ENCODE results near the gene TOX2.
A peak's percentile ranks its signal among the peaks of the same experiment; 100 is the strongest.

The TOX2 gene

GRCh38 chr20:43959079-43959919 is 44.6 kb downstream of the TOX2 start:
- peak; percentile 43 for DNase-seq (ENCODE audit: low spot score)

GRCh38 chr20:43959920-43960227 is 45.2 kb downstream of the TOX2 start:
- no peak for DNase-seq (ENCODE audit: low spot score)

GRCh38 chr20:43960231-43960630 is 45.6 kb downstream of the TOX2 start:
- no peak for DNase-seq (ENCODE audit: low spot score)

- no peak for DNase-seq (ENCODE audit: low spot score)
Measured at GRCh38 chr20:43961116-43961515, 46.5 kb downstream of the TOX2 start.

- no peak for DNase-seq (ENCODE audit: low spot score)
Measured at GRCh38 chr20:43961541-43962471, 47.2 kb downstream of the TOX2 start.

- DNase-seq (ENCODE audit: low spot score), result no peak
Measured at GRCh38 chr20:43962530-43962929, 47.9 kb downstream of the TOX2 start.

GRCh38 chr20:43963233-43963632 is 48.6 kb downstream of the TOX2 start:
- no peak for DNase-seq (ENCODE audit: low spot score)

GRCh38 chr20:43963872-43964791 is 49.5 kb downstream of the TOX2 start:
- peak; percentile 75 for DNase-seq (ENCODE audit: low spot score)

GRCh38 chr20:43968341-43969000 is 53.8 kb downstream of the TOX2 start:
- no peak for DNase-seq (ENCODE audit: low spot score)

- DNase-seq (ENCODE audit: low spot score), result no peak
Measured at GRCh38 chr20:43969028-43969447, 54.4 kb downstream of the TOX2 start.

- no peak for DNase-seq (ENCODE audit: low spot score)
Measured at GRCh38 chr20:43969501-43970182, 55.0 kb downstream of the TOX2 start.

- DNase-seq (ENCODE audit: low spot score), result no peak
Measured at GRCh38 chr20:43971267-43971666, 56.6 kb downstream of the TOX2 start.

GRCh38 chr20:43972051-43972450 is 57.4 kb downstream of the TOX2 start:
- no peak for DNase-seq (ENCODE audit: low spot score)

GRCh38 chr20:43972692-43973091 is 58.0 kb downstream of the TOX2 start:
- DNase-seq (ENCODE audit: low spot score), result no peak

GRCh38 chr20:43973231-43973630 is 58.6 kb downstream of the TOX2 start:
- no peak for DNase-seq (ENCODE audit: low spot score)

GRCh38 chr20:43973671-43974450 is 59.2 kb downstream of the TOX2 start:
- no peak for DNase-seq (ENCODE audit: low spot score)

GRCh38 chr20:43974695-43975094 is 60.0 kb downstream of the TOX2 start:
- DNase-seq (ENCODE audit: low spot score), result no peak

GRCh38 chr20:43975096-43975768 is 60.6 kb downstream of the TOX2 start:
- DNase-seq (ENCODE audit: low spot score), result no peak

GRCh38 chr20:43976547-43976946 is 61.9 kb downstream of the TOX2 start:
- no peak for DNase-seq (ENCODE audit: low spot score)
